Activated CD4-positive, alpha-beta T cell treated with anti-CD3 and anti-CD28 coated beads for 36 hours (primary cell): ENCODE data around the gene ATP8B1. TPM values are rescaled to one million over a fixed set of nuclear protein-coding genes. Genes with fewer than 3 reads are reported as not detected.
A peak's percentile ranks its signal among the peaks of the same experiment; 100 is the strongest.
"Not testable (repeated sequence)": the region's sequence is repeated elsewhere in the genome, so short reads cannot be mapped to it uniquely, and the experiment has no call there.

Source experiments
- ATAC-seq: fragments of 200-7000 bp; cut with Tn5 transposase; one replicate; pipeline ENCODE4 v1.10.0; 2021; ENCODE audit warnings: mild to moderate bottlenecking, moderate library complexity
- CTCF ChIA-PET: fragments of 350-600 bp; sonication (Branson Sonifier 250); formaldehyde crosslinking; loops from one replicate; lab custom pipeline; 2021; ENCODE audit warnings: antibody characterized with exemption; lab: Charles Lee
- POLR2A ChIA-PET: fragments of 350-600 bp; sonication (Branson Sonifier 250); formaldehyde crosslinking; loops from one replicate; lab custom pipeline; 2021; ENCODE audit warnings: antibody characterized with exemption, inconsistent platforms; lab: Charles Lee
- DNase-seq: peaks from one replicate; pipeline ENCODE4 v3.0.0-alpha.2; 2020
- H3K27ac Mint-ChIP-seq: one replicate; pipeline ENCODE4 v1.8.0; 2021; ENCODE audit warnings: mixed read lengths
- H3K27me3 Mint-ChIP-seq: one replicate; pipeline ENCODE4 v1.8.0; 2021; ENCODE audit warnings: mixed read lengths
- H3K36me3 Mint-ChIP-seq: one replicate; pipeline ENCODE4 v1.8.0; 2021; ENCODE audit warnings: low read depth, mixed read lengths
- H3K4me1 Mint-ChIP-seq: one replicate; pipeline ENCODE4 v1.8.0; 2021; ENCODE audit warnings: mixed read lengths
- H3K4me3 Mint-ChIP-seq: one replicate; pipeline ENCODE4 v1.8.0; 2021; ENCODE audit warnings: mild to moderate bottlenecking, moderate library complexity, mixed read lengths
- H3K9me3 Mint-ChIP-seq: one replicate; pipeline ENCODE4 v1.8.0; 2021; ENCODE audit warnings: low read depth, mixed read lengths
- intact Hi-C, 2 experiments: fragments of 100-400 bp; cut with DNase I in 1 of 2; cut with micrococcal nuclease in 1 of 2; formaldehyde crosslinking; loops; one replicate each; pipeline versions ENCODE4 v1.14.2 to v1.15.1; 2022 to 2024; cut with DNase I, micrococcal nuclease
- total RNA-seq, 2 experiments: library from RNA; stranded (reverse); gene quantifications; one replicate each; pipeline ENCODE4 v1.2.3, GENCODE V29; 2021

ATP8B1 gene
- total RNA-seq, 2 experiments from 2014 or later: not detected

- Mint-ChIP-seq H3K27ac (no peak overlapping the region), H3K36me3 (peaks cover 26% of the 10 kb centered on the region)
- POLR2A ChIA-PET: no interaction called here
Measured at GRCh38 chr18:57649556-57650500, 153.3 kb downstream of the ATP8B1 start.

GRCh38 chr18:57648414-57648813 is 154.7 kb downstream of the ATP8B1 start:
- Mint-ChIP-seq H3K4me3 (no peak overlapping the region), H3K4me1 (peaks cover 19% of the 10 kb centered on the region), H3K36me3 (peaks cover 24% of the 10 kb centered on the region), H3K27me3 (no peaks in the 10 kb centered on the region), H3K9me3 (no peaks in the 10 kb centered on the region), H3K27ac (no peak overlapping the region)
- DNase-seq: no peak
- intact Hi-C loops: no loop called here
- ATAC-seq: no peak
- CTCF ChIA-PET: no interaction called here
- POLR2A ChIA-PET: no interaction called here

More at GRCh38 chr18:57649556-57650500, 153.3 kb downstream of the ATP8B1 start:
- intact Hi-C loops: no loop called here
- H3K4me3 Mint-ChIP-seq: no peak overlapping the region
- peaks cover 17% of the 10 kb centered on the region for H3K4me1 Mint-ChIP-seq
- ATAC-seq (peak; percentile 61), DNase-seq (no peak)
- H3K27me3 Mint-ChIP-seq: no peaks in the 10 kb centered on the region
- CTCF ChIA-PET: interaction anchor here (0.6 kb wide), 1 partner anchor 997 kb away, joined by 3 read pairs; no protein-coding TSS in a partner anchor
- H3K9me3 Mint-ChIP-seq: peaks cover 2% of the 10 kb centered on the region

GRCh38 chr18:57644540-57644939 is 158.6 kb downstream of the ATP8B1 start:
- Mint-ChIP-seq H3K9me3 (no peaks in the 10 kb centered on the region), H3K27ac (no peak overlapping the region), H3K27me3 (no peaks in the 10 kb centered on the region), H3K4me3 (no peak overlapping the region), H3K36me3 (peaks cover 41% of the 10 kb centered on the region), H3K4me1 (peaks cover 24% of the 10 kb centered on the region)
- intact Hi-C loops: no loop called here
- DNase-seq: no peak
- no peak for ATAC-seq
- POLR2A ChIA-PET: no interaction called here
- CTCF ChIA-PET: no interaction called here

GRCh38 chr18:57643726-57644125 is 159.4 kb downstream of the ATP8B1 start:
- H3K27me3 Mint-ChIP-seq, H3K4me3 Mint-ChIP-seq, intact Hi-C loops, DNase-seq, POLR2A ChIA-PET, H3K27ac Mint-ChIP-seq, H3K9me3 Mint-ChIP-seq, ATAC-seq: not testable (repeated sequence)
- CTCF ChIA-PET: interaction anchor here (0.7 kb wide), 1 partner anchor 492 kb away, joined by 4 read pairs; no protein-coding TSS in a partner anchor
- Mint-ChIP-seq H3K4me1 (peaks cover 19% of the 10 kb centered on the region), H3K36me3 (peaks cover 40% of the 10 kb centered on the region)

GRCh38 chr18:57642462-57642861 is 160.7 kb downstream of the ATP8B1 start:
- CTCF ChIA-PET, ATAC-seq, H3K9me3 Mint-ChIP-seq, H3K4me3 Mint-ChIP-seq, intact Hi-C loops, DNase-seq, POLR2A ChIA-PET, H3K27me3 Mint-ChIP-seq, H3K27ac Mint-ChIP-seq: not testable (repeated sequence)
- peaks cover 40% of the 10 kb centered on the region for H3K36me3 Mint-ChIP-seq
- peaks cover 19% of the 10 kb centered on the region for H3K4me1 Mint-ChIP-seq

GRCh38 chr18:57640749-57641148 is 162.4 kb downstream of the ATP8B1 start:
- ATAC-seq: no peak
- intact Hi-C loops: no loop called here
- ChIA-PET CTCF (interaction anchor here (0.5 kb wide), 1 partner anchor 19 kb away, joined by 3 read pairs; no protein-coding TSS in a partner anchor), POLR2A (no interaction called here)
- DNase-seq: no peak
- H3K27me3 Mint-ChIP-seq: no peaks in the 10 kb centered on the region
- no peak overlapping the region for H3K4me3 Mint-ChIP-seq
- H3K36me3 Mint-ChIP-seq: peaks cover 35% of the 10 kb centered on the region
- H3K9me3 Mint-ChIP-seq: no peaks in the 10 kb centered on the region
- peaks cover 17% of the 10 kb centered on the region for H3K4me1 Mint-ChIP-seq
- no peak overlapping the region for H3K27ac Mint-ChIP-seq

GRCh38 chr18:57640236-57640635 is 162.9 kb downstream of the ATP8B1 start:
- Mint-ChIP-seq H3K27me3 (no peaks in the 10 kb centered on the region), H3K4me3 (no peak overlapping the region), H3K27ac (no peak overlapping the region), H3K4me1 (peaks cover 19% of the 10 kb centered on the region), H3K9me3 (no peaks in the 10 kb centered on the region), H3K36me3 (peaks cover 32% of the 10 kb centered on the region)
- ATAC-seq (no peak), DNase-seq (no peak)
- ChIA-PET CTCF (interaction anchor here (0.5 kb wide), 1 partner anchor 19 kb away, joined by 3 read pairs; no protein-coding TSS in a partner anchor), POLR2A (no interaction called here)
- intact Hi-C loops: no loop called here

- no peak for DNase-seq
- Mint-ChIP-seq H3K27me3 (no peaks in the 10 kb centered on the region), H3K4me3 (no peak overlapping the region), H3K9me3 (no peaks in the 10 kb centered on the region), H3K4me1 (peaks cover 11% of the 10 kb centered on the region), H3K36me3 (peaks cover 5% of the 10 kb centered on the region), H3K27ac (no peak overlapping the region)
- CTCF ChIA-PET: no interaction called here
- intact Hi-C loops: loop anchor here in 1 of 2 experiments (10.0 kb wide), 1 partner anchor 410 kb away; the partner anchor contains the start of gene NEDD4L
- no peak for ATAC-seq
- POLR2A ChIA-PET: interaction anchor here (0.6 kb wide), 1 partner anchor 47 kb away, joined by 3 read pairs; no protein-coding TSS in a partner anchor
Measured at GRCh38 chr18:57635003-57635822, 167.9 kb downstream of the ATP8B1 start.

- Mint-ChIP-seq H3K9me3 (no peaks in the 10 kb centered on the region), H3K4me1 (peaks cover 13% of the 10 kb centered on the region), H3K36me3 (peaks cover 3% of the 10 kb centered on the region), H3K27ac (peak overlapping the region; percentile 68), H3K4me3 (peak overlapping the region; percentile 97), H3K27me3 (no peaks in the 10 kb centered on the region)
- DNase-seq (no peak), ATAC-seq (no peak)
- intact Hi-C loops: loop anchor here (2.0 to 10.0 kb wide), 4 partner anchors 45 to 413 kb away; partner anchors contain the start of genes FECH (in 1 of the 2) and NEDD4L (in 1 of the 2)
- ChIA-PET CTCF (no interaction called here), POLR2A (interaction anchor here (3.1 kb wide), 1 partner anchor 10 kb away, joined by 13 read pairs; the partner anchor contains the start of gene NARS1)
Measured at GRCh38 chr18:57631697-57632096, 171.4 kb downstream of the ATP8B1 start.

GRCh38 chr18:57630754-57631595 is 172.1 kb downstream of the ATP8B1 start:
- no peak for ATAC-seq
- H3K4me3 Mint-ChIP-seq: peak overlapping the region; percentile 97

More at GRCh38 chr18:57630754-57631595, 172.1 kb downstream of the ATP8B1 start:
- CTCF ChIA-PET: interaction anchor here (0.8 to 1.9 kb wide), 7 partner anchors 11 to 550 kb away, joined by 3 to 10 read pairs (median 3); partner anchors contain the start of gene NARS1
- H3K27me3 Mint-ChIP-seq: no peaks in the 10 kb centered on the region
- H3K9me3 Mint-ChIP-seq: no peaks in the 10 kb centered on the region
- DNase-seq: no peak
- peaks cover 13% of the 10 kb centered on the region for H3K4me1 Mint-ChIP-seq
- peak overlapping the region; percentile 96 for H3K27ac Mint-ChIP-seq
- peaks cover 3% of the 10 kb centered on the region for H3K36me3 Mint-ChIP-seq
- POLR2A ChIA-PET: interaction anchor here (0.6 to 3.1 kb wide), 3 partner anchors 10 to 207 kb away, joined by 5 to 13 read pairs (median 6); partner anchors contain the start of gene NARS1
- intact Hi-C loops: loop anchor here (1.0 to 10.0 kb wide), 7 partner anchors 10 to 993 kb away; partner anchors contain the start of genes NARS1 (in 2 of the 2), FECH (in 1 of the 2), NEDD4L (in 1 of the 2) and TXNL1 (in 1 of the 2)
